Gastrocnemius medialis (tissue), 4 donors: ENCODE data around the gene NFILZ.

ENCODE experiments used
- CTCF ChIP-seq, 5 experiments: fragments of 450-650 bp in 3 of 5; fragments of 200-600 bp in 2 of 5; sonication (generic) in 2 of 5; IDR thresholded peaks in 4 of 5; conservative IDR thresholded peaks in 1 of 5; 1 replicate in 4 of 5; 2 replicates in 1 of 5; pipeline ENCODE4 v1.5.1; 2016 to 2019; ENCODE audit warnings: antibody characterized with exemption in 5 of 5, mild to moderate bottlenecking in 3 of 5, moderate library complexity in 3 of 5
- POLR2A ChIP-seq, 2 donors: fragments of 450-650 bp; IDR thresholded peaks; one replicate each; pipeline ENCODE4 v1.6.1; 2017; ENCODE audit warnings: antibody characterized with exemption in 2 of 2, mild to moderate bottlenecking in 2 of 2, moderate library complexity in 2 of 2

GRCh38 chr19:8678244-8678807 lies 47.9 kb downstream of the NFILZ start:
- no peak for TF ChIP-seq CTCF (IDR thresholded peaks at IDR 0.05 in 4 of 5, conservative IDR thresholded peaks at IDR 0.05 in 1 of 5)
- no peak for TF ChIP-seq POLR2A (IDR thresholded peaks at IDR 0.05)
